HL-60/S4 treated with phorbol 12-myristate 13-acetate at 8.2 ng/mL for 4 days and 3 days (cell line): Measurements from ENCODE around the gene PDIA5.

Source experiments
- in situ Hi-C: fragments of 300-500 bp; cut with MboI; formaldehyde crosslinking; loops from 2 replicates; pipeline ENCODE4 v1.15.0; 2022; ENCODE audit warnings: low sequenced_read_pairs

PDIA5 gene

DNA sequence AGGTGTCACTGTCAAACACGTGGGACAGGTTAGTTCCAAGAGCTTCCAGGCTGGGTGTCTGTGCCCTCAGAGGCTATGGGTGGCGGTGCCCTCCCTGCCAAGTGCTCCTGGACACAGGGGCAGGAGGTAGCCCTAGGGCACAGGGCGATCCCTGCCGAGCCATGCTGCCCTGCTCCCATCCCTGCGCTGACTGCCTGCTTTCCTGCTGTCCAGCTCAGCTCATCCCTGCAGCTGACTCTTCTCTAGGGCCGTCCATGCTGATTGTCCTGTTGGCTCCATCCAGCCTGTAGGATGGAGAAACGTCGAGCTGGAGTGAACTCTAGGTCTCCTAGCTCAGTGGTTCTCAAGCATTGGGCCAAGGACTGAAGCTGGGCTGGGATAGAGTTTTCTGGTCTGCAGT, 3.7 kb downstream of the PDIA5 start:
- in situ Hi-C loops, result no loop called here

DNA sequence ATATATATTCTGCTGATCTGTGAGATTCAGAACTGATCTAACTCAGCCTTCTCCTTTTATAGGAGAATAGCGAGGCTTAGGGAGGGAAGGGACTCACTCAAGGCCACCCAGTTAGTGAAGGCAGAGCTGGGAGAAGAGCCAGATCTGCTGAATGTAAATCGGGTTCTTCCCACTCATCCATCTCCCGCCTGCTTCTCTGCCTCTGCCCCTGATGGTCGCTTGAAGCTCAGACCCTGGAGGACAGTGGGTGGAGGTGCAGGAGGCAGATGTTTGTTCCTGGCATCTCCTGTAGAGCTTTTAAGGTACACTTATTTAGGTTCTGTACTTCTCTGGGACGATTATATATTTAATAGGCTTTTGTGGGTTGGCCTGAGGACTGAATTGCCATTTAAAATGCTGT, 4.3 kb downstream of the PDIA5 start:
- in situ Hi-C loops, result no loop called here

DNA sequence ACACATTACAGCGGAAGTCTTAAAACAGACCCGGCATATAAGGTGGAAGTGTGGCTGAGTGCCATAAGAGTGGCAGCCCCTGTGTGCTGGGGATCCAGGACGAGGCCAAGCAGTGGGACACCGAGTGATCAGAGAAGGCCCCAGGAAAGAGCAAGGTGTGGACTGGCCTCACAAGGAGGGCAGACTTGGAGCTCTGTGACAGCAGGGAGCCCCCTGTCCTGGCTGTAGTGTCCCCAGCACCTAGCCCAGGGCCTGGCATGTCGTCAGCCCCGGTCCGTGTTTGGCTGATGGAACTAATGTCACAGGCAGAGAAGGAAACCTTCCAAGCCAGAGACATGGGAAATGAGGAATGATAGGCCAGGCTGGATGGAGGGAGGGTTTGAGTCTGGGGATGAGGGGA, 4.8 kb downstream of the PDIA5 start:
- in situ Hi-C loops, result no loop called here

DNA sequence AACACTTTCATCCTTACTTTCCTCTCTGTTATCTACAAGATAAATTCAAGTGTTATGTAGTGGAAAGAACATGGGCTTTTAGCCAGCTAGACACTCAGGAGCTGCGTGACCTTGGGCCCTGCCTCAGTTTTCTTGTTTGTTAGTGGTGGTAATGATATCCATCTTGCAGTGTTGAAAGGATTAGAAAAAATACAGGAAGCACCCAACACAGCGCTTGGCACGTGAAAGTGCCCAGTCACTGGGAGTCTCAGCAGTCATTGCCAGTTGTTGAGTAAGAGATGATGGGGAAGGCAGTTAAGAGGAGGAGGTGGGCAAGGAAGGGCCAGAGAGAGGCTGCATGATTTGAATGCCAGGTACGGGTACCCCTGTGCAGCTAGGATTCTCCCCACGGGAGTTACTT, 5.3 kb downstream of the PDIA5 start:
- in situ Hi-C loops, result no loop called here

DNA sequence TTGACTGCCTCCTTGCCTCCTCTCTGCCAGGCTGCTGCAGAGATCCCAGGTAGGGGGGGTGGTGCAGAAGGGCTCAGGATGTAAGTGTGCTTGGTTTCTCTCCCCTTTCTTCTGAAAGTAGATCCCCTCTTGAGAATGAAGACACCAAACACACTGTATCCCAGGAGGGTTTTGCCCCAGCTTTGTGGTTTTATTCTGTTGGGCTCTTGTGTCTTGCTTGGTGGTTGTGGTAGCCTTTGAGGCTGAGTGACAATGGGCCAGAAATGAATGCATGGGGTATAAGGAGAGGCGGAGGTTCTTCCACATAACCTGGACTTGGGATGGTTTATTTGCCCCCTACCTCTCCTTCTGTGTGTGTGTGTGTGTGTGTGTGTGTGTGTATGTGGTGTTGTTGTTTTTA, 5.7 kb downstream of the PDIA5 start:
- in situ Hi-C loops, result no loop called here

DNA sequence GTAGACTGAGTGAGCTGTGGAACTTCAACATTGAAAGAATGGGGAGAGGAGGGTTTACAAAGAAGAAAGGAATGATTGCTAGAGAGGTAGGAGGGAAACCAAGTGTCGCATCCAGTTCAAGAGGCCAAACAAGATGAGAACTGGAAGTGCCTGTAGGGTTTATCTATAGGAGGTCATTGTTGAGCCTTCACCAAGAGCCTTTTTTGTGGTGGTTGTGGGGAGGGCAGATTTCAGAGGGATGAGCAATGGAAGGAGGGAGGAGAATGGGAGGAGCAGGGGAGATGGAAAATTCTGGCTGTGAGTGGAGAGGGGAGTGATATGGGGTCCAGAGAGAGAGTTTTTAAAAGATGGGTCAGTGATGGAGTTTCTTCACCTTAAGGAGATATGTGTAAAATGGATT, 8.5 kb downstream of the PDIA5 start:
- in situ Hi-C loops, result no loop called here

DNA sequence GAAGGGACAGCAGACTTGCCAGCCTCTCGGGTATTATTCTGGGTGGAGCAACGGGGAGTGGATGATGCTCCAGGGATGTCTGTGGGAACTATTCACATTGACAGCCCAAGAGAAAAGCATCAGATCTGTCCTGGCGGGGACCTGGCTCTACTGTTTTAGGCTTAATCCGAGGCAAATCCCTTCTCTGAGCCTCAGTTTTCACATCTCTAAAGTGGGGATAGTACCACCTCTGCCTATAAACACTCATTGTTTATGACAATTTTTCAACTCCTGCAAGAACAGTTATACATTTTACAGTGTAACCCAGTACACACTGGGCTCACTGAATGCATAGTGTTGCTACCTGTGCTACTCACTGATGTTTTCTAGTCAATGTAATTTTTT, 9.3 kb downstream of the PDIA5 start:
- in situ Hi-C loops, result no loop called here

DNA sequence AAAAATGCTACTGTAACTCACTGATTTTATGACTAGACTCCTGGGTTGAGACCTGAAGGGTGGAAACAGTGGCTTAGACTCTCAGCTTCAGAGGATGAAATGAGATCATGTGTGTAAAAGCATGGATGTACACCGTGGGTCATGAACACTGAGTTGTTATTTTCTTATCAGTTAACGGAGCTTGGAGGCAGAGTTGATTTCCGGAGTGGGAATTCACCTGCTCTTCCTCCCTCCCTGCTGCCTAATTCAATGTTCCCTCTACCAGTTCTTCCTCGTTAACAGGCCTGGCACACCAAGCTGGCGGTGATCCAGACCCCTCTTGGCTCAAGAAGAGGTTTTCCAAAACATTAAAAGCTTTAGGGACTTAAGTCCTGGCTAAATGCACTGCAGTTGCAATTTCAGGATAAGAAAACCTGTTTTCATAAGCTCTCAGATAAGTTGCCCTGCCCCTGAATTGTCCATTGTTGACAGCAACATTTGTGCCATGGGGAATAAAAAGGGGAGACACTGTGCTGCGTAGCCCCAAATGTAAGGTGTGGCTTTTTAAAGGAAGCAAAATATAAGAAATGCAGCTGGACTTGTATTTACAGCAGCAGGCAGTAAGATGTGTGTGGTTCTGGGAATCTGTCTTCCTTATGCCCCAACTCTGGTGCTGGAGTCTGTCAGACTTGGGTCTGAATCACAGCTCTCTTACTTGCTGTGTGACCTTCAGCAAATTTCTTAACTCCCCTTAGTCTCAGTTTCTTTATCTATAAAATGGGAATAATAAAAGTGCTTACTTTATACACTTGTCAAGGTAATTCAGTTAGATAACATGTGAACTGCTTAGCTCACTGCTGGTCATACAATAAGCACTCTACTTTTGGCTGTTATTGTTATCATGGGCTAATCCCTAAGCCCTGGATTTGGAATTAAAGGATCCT, 9.9 kb downstream of the PDIA5 start:
- in situ Hi-C loops, result no loop called here

DNA sequence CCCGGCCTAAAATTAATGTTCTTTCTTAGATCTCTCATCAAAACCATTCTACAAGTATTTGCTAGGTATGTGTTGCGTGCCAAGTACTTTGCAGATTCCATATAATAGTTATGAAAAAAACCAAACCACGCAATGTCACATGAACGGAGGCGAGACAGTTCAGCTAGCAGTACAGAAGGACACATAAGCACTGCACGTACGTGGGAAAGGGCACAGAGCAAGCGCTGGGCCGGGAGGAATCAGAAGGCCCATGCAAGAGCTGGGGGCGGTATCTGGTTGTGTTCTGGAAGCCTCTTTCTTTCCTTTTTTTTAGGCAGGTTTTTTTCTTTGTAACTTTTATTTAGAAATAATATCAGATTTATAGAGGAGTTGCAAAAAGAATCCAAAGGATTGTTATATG, 11.3 kb downstream of the PDIA5 start:
- in situ Hi-C loops, result no loop called here

DNA sequence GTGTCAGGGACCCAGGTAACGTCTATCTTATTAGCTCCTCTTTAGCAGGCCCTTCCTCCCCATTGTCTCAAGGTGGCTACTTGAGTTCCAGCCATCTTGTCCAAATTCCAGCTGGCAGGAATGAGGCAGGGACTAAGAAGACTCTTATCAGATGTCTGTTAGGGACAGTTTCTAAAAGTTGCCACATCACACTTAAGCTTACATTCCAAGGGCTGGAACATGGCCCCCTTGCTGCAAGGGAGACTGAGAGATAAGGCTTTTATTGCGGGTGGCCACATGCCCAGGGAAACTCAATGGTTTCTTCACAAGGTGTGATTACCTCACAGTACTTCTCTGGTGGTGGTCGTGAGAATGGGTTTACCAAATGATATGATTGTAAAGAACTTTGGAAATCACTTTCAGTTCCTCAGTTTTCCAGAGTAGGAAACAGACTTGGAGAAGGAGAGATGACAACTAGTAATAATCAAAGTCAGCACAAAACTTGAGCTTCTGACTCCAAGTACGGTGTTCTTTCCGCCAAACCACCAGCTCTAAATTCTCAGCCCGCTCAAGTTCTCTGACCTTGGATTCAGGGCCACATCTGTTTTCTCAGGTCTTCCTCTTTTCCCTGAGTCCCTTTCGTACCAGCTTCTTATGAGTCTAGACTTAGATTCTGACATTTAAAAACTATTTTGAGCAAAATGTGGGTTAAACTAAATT, 14.2 kb downstream of the PDIA5 start:
- in situ Hi-C loops, result no loop called here

DNA sequence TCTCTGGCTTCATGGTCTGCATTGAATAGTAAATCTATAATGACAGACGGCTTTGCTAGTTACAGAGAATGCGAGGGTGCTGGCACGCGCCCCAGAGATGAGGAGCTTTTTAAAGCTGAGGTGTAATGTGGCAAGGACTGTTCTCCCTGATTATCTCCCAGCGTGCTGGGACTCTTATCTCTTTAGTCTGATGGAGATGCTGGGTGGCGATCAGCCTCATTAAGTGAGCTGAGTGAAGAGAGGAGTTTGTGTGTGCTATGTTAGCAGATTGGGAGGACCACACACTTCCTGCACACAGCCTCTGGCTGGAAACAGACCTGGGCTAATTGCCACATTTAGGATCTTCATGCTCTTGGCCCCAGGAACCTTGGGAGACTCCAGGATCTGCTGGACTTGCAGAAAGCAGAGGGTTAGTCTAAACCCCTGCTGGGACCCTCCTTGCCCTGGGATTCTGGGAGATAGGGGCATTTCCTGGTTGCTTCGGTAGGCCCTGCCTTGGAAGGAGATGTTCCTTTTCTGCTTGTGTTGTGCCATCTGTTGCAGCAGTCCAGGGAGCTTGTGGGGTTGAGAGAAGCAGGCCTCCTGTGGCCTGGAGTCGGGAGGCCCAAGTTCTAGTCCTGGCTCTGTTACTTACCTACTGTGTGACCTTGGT, 15.0 kb downstream of the PDIA5 start:
- in situ Hi-C loops, result no loop called here

DNA sequence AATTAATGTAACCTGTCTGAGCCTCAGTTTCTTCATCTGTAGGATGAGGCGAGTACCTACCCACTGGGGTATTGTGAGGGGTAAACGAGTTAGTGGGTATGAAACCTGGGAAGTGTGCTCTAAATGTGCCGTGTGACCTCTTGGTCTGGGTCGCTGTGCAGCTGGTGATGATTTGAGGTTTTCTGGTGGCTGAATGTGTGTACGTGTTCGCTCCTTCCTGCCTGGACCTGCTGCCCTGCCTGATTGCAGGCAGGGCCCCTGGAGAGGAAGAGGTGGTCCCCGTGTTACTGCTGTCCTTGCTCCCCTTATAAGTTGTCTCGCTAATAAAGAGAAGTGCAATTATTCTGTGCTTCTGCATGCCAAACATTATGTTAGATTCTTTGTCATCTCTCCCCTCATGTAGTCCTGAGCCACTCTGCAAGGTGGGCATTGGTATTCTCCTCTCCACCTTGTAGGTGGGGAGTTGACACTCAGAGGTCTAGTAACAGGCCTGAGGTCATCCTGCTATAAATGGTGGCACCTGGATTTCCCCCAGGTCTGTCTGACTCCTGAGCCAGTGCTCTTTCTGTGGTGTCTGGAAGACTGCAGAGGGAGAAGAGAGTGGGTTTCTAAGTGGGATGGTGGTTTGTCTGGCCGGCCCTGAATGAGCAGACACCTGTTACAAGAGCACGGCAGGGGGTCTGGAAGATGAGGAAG, 15.7 kb downstream of the PDIA5 start:
- in situ Hi-C loops, result no loop called here

DNA sequence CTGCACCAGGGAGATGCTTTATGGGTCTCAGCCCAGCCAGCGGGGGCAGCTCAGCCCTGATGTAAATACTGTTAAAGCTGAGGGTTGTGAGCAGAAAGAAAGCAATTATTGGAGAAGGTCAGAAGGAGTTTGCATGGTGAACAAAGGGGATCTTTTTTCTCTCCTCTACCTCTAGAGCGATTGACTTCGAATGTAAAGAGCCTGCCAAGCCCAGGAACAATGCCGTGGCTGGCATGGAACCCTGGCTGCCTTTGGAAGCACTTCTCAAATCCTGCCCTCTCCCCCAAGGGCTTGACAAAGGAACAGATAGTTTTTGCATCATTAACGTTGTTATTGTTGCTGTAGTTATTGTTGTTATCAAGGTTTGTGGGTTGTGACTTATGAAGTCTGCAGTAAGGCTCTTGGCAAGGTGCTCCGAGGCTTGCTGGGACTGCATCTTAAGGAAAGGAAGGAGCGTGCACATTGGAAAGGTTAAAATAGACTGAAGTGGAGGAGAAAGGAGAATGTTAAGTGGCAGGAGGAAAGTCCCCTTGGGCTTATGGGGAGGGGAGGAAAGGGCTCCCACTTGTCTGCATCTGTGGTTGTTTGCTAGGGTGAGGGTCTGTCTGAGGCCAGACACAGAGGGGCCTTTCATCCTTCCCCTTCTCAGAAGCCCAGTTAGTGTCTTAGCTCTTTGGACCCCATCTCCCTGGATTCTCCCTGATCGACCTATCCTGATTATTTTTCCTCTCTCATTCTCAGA, 16.7 kb downstream of the PDIA5 start:
- in situ Hi-C loops, result no loop called here

DNA sequence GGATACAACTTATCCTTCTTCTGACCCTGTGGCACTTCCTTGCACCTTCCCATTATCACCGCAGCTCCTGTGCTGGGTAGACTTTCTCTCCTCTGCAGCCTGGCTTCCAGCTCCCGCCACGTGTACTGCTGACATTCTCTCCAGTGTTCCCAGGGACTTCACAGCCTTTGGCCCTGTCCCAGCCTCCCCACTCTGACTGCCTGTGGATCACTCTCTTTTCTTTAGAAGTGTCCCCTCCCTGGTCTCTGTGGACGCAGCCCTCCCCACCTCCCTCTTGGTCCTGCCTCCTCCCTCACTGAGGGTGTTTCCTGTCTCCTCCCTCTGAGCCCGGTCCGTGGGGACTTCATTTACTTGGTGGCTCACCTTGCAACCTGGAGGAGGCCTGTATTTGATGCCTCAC, 17.4 kb downstream of the PDIA5 start:
- in situ Hi-C loops, result no loop called here

DNA sequence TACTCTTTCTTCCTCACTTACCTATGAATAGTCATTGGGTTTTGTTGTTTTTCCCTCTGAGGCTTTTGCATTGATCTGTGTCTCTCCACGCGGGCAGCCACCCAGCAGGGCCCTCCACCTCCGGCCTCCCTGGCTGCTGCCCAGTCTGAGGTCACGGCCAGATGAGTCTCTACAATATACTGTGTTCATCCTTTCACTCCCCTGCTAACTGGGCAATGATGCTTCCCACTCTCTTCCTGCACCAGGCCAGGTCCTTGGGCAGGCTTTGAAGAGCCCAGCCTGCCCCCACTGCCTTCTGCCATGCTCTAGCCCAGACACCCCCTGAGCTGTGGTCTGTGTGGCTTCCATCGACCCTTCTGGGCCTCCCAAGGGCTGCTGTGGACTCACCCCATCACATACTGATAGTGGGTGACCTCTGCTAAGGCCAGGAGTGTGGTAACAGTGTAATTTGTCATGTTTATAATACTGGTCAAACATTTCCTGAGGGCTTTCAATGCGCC, 18.0 kb downstream of the PDIA5 start:
- in situ Hi-C loops, result no loop called here

DNA sequence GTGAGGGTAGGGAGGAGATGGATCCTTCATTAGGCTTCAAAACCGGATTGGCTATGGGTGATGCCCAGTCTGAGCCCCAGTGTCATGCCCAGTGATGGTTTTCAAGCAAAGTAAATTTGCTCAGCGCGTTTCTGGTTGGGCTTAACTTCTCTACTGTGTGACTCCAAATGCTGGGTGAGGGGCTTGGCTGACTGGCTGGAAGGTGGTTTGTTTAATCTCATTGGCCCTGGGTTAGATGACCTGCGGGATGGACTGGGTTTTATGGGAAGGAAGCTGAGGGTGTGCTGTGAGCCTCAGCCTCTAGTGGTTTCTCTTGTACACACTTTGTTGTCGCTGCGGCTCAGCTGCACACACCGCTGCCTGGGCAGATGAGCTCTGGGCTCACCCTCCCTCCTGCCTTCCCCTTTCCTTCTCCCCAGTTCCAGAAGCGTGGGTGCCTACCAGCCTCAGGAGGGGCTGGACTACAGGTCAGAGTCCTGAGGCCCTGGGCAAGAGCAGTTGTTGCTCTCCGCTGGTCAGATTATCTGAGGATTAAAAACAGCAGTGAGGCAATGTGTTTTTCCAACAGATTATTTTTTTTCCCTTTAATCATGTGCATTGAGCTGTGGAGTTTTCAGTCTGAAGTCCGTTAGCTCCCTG, 18.6 kb downstream of the PDIA5 start:
- in situ Hi-C loops, result no loop called here

DNA sequence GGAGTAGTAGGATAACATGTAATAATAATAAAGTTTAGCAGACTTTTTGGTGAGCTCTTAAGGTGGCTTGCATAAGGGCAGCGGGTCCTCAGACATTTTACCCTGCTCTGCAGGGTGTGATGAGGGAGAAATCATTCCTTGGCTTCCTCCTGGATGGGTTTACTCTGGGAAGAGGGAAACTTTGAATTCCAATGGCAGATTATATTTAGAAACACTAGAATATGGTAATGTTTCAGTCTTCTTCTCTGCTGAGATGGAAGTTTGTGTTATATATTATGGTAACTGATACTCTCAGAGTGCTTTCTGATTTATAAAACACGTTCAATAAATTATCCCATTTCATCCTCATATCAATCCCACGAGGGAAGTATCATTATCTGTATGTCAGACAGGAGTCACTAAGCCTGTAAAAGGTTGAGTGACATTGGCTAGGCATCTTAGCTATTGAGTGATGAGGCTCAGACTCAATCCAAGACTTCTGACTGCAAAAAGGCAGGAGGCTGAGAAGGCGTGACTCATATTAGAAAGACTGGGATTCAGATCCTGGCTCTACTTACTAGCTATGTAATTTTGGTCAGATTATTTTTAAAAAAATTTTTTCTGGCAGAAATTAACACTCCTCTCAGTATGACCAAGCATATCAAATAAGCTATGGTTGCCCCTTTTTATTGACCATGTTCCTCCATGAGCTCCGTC, 19.3 kb downstream of the PDIA5 start:
- in situ Hi-C loops, result no loop called here

DNA sequence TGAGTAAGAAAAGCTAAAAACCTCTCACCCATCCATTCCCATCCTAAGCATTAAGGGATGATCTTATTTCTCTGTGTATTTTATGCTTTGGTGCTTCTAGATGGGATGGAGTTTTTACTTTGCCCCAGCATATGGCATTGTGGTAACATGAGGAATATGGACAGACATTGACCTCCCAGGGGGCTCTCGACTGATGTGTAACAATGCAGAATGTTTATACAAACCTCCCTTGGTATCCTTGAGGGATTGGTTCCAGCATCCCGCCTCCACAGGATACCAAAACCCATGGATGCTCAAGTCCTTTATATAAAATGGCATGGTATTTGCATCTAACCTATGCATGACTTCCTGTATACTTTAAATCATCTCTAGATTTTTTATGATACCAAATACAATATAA, 21.6 kb downstream of the PDIA5 start:
- in situ Hi-C loops, result no loop called here

DNA sequence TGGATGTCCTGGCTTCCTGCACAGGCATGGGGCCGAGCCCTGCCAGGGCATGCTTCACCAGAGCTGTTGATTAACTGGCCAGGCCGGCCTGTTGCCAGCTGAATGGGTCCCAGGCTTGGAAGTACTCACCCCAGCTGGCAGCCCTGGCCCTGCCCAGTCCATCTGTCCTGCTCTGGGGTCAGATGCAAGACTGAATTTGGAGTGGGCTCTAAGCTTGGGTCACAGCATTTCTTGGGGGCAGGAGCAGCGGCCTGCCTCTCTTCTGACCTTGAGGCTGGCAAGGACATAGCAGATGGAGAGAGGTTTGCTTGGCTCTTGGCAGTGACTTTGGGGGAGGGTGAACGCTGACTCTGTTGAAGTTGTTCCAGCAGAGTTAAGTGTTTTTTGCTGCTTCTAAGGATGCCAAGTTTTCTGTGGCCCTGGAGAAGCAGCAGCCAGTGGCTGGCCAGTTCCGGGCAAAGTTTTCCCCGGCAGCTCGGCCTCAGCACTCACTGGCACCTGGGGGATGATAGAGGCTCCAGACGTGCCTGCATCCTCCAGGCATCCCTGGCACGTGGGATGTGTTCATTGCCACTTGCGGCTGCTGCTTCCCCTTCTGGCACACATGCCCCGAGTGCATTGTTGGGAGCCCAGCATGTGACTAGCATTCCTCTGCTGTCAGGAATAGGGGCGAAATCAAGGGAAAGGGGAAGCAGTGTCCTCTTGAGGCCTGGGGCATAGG, 22.9 kb downstream of the PDIA5 start:
- in situ Hi-C loops, result no loop called here
